Activated CD8-positive, alpha-beta memory T cell treated with anti-CD3 and anti-CD28 coated beads, Interleukin-2, amount 50 U/mL, for 24 hours (primary cell): ENCODE results near the gene CDH6.

ENCODE experiments used
- DNase-seq: peaks from one replicate; pipeline ENCODE4 v3.0.0-alpha.2; 2020; ENCODE audit errors: extremely low read depth

The CDH6 gene

GRCh38 chr5:31197183-31197582 is 3.7 kb downstream of the CDH6 start:
- no peak for DNase-seq

- no peak for DNase-seq
Observed at GRCh38 chr5:31204958-31205357, 11.5 kb downstream of the CDH6 start.

GRCh38 chr5:31208043-31208442 is 14.6 kb downstream of the CDH6 start:
- DNase-seq, result no peak

- DNase-seq, result no peak
Observed at GRCh38 chr5:31209334-31209733, 15.8 kb downstream of the CDH6 start.

- DNase-seq, result no peak
Observed at GRCh38 chr5:31211098-31211497, 17.6 kb downstream of the CDH6 start.

GRCh38 chr5:31213257-31213656 is 19.8 kb downstream of the CDH6 start:
- no peak for DNase-seq

- no peak for DNase-seq
Observed at GRCh38 chr5:31213705-31214121, 20.2 kb downstream of the CDH6 start.

GRCh38 chr5:31214229-31214628 is 20.7 kb downstream of the CDH6 start:
- no peak for DNase-seq

- no peak for DNase-seq
Observed at GRCh38 chr5:31215236-31215635, 21.8 kb downstream of the CDH6 start.

- DNase-seq, result no peak
Observed at GRCh38 chr5:31217446-31217845, 24.0 kb downstream of the CDH6 start.

GRCh38 chr5:31218978-31219377 is 25.5 kb downstream of the CDH6 start:
- DNase-seq, result no peak

- no peak for DNase-seq
Observed at GRCh38 chr5:31221001-31221400, 27.5 kb downstream of the CDH6 start.

- no peak for DNase-seq
Observed at GRCh38 chr5:31225118-31225517, 31.6 kb downstream of the CDH6 start.

- DNase-seq, result no peak
Observed at GRCh38 chr5:31225613-31226012, 32.1 kb downstream of the CDH6 start.

- DNase-seq, result no peak
Observed at GRCh38 chr5:31226651-31227050, 33.2 kb downstream of the CDH6 start.

- DNase-seq, result no peak
Observed at GRCh38 chr5:31229266-31229665, 35.8 kb downstream of the CDH6 start.

GRCh38 chr5:31231177-31231838 is 37.8 kb downstream of the CDH6 start:
- no peak for DNase-seq

GRCh38 chr5:31232273-31232888 is 38.9 kb downstream of the CDH6 start:
- no peak for DNase-seq

GRCh38 chr5:31235381-31235780 is 41.9 kb downstream of the CDH6 start:
- DNase-seq, result no peak

- DNase-seq, result no peak
Observed at GRCh38 chr5:31236339-31236738, 42.9 kb downstream of the CDH6 start.

GRCh38 chr5:31237174-31237573 is 43.7 kb downstream of the CDH6 start:
- DNase-seq, result no peak

GRCh38 chr5:31238497-31238896 is 45.0 kb downstream of the CDH6 start:
- DNase-seq, result no peak

- DNase-seq, result no peak
Observed at GRCh38 chr5:31244921-31245320, 51.4 kb downstream of the CDH6 start.

- no peak for DNase-seq
Observed at GRCh38 chr5:31247381-31247780, 53.9 kb downstream of the CDH6 start.
